DMS 273 (cell line): ENCODE measurements around the gene GJC2.

Experiments used
- DNase-seq: peaks from one replicate; lab custom pipeline; 2025; ENCODE audit not compliant: unreplicated experiment; lab: John Stamatoyannopoulos, UW

Gene GJC2

GRCh38 chr1:228112617-228113016 lies 37.1 kb upstream of the GJC2 start:
- DNase-seq: no peak

GRCh38 chr1:228114827-228115226 lies 34.9 kb upstream of the GJC2 start:
- no peak for DNase-seq

GRCh38 chr1:228117335-228117734 lies 32.4 kb upstream of the GJC2 start:
- no peak for DNase-seq

- DNase-seq: peak; percentile 50
Measured at GRCh38 chr1:228118040-228118439, 31.7 kb upstream of the GJC2 start.

- DNase-seq: no peak
Measured at GRCh38 chr1:228120351-228120750, 29.4 kb upstream of the GJC2 start.

- DNase-seq: no peak
Measured at GRCh38 chr1:228120857-228121489, 28.8 kb upstream of the GJC2 start.

- no peak for DNase-seq
Measured at GRCh38 chr1:228122921-228123441, 26.7 kb upstream of the GJC2 start.

- no peak for DNase-seq
Measured at GRCh38 chr1:228123505-228123904, 26.2 kb upstream of the GJC2 start.

- DNase-seq: no peak
Measured at GRCh38 chr1:228125185-228125584, 24.5 kb upstream of the GJC2 start.

- DNase-seq: no peak
Measured at GRCh38 chr1:228131766-228132165, 18.0 kb upstream of the GJC2 start.

GRCh38 chr1:228134591-228134990 lies 15.1 kb upstream of the GJC2 start:
- no peak for DNase-seq

- DNase-seq: no peak
Measured at GRCh38 chr1:228136901-228137300, 12.8 kb upstream of the GJC2 start.

- no peak for DNase-seq
Measured at GRCh38 chr1:228139406-228139930, 10.3 kb upstream of the GJC2 start.

- DNase-seq: peak; percentile 100
Measured at GRCh38 chr1:228139931-228140723, 9.6 kb upstream of the GJC2 start, which contains the start of gene GUK1. TSS of gene GUK1 (plus strand) at chr1:228140279. CDS start at chr1:228140303, 24 bp downstream.

- DNase-seq: no peak
Measured at GRCh38 chr1:228140724-228141225, 9.0 kb upstream of the GJC2 start.

- peak; percentile 56 for DNase-seq
Measured at GRCh38 chr1:228141226-228142044, 8.3 kb upstream of the GJC2 start.

GRCh38 chr1:228142155-228142691 lies 7.5 kb upstream of the GJC2 start:
- no peak for DNase-seq

- DNase-seq: peak; percentile 69
Measured at GRCh38 chr1:228142701-228143136, 7.0 kb upstream of the GJC2 start.

GRCh38 chr1:228143480-228144192 lies 6.1 kb upstream of the GJC2 start:
- no peak for DNase-seq
